Hematopoietic multipotent progenitor cell treated with erythropoietin and hydrocortisone succinate and interleukin-3 and kit ligand, for 17 days (in vitro differentiated cells): ENCODE data around the gene ORC3.
"Not testable (repeated sequence)": the region's sequence is repeated elsewhere in the genome, so short reads cannot be mapped to it uniquely, and the experiment has no call there.

Experiments used
- DNase-seq: peaks from one replicate; pipeline ENCODE4 v3.0.0-alpha.2; 2015; ENCODE audit warnings: low spot score

The ORC3 gene

DNA sequence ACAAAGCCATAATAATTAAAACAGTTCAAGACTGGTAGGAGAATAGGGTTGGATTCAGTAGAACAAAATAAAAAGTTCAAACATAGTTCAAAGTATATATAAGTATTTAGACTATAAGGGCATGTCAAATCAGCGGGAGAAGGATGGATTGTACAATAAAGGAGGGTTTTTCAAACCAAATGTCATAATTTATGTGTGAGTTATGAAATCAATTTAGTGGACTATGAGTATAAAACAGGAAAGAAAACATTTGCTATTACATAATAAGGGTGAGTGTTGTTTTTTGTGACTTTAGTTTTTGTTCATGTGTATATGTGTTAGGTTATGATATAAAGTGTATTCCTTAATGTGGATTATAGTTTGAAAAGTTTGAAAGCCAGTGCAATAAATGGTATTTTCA, 10.6 kb downstream of the ORC3 start:
- no peak for DNase-seq

DNA sequence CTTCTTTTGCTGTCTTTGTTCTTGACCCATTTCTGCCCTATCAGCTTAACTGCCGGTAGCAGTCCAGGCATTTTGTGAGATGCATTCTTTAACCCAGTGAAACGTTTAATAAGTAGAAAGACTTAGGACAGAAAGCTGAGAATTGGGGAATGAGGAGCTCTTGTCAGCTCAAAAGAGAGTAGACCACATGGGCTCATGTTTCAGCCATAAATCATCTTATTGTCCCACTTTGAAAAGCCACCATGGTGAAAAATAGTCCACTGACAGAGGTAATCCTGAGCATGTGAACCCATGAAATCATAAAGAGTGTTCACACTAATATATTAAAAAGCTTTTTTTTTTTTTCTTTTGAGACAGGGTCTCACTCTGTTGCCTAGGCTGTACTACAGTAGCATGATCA, 16.3 kb downstream of the ORC3 start:
- no peak for DNase-seq

DNA sequence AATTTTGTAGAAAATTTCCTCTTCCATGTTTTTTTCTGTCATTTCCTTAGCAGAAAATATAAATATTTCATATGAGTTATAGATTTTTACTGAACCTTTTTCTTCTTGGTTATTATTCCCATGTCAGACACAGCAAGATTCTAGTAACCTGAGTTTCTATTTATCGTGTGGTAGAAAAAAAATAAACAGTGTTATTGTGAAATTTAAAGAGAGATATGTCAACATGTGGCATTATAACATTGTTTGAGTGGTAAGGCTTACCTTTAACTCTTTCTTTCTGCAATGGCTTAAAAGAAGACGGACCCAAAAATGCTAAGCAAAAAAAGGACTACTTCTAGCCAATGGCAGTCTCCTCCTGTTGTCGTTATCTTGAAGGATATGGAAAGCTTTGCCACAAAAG, 18.9 kb downstream of the ORC3 start:
- DNase-seq, result no peak

DNA sequence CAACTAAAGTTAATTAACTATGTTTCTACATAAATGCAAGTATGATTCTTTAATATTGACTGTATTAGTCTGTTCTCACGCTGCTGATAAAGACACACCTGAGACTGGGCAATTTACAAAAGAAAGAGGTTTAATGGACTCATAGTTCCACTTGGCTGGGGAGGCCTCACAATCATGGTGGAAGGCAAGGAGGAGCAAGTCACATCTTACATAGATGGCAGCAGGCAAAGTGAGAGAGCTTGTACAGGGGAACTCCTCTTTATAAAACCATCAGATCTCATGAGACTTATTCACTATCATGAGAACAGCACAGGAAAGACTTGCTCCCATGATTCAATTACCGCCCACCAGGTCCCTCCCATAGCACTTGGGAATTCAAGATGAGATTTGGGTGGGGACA, 23.1 kb downstream of the ORC3 start:
- DNase-seq, result not testable (repeated sequence)

DNA sequence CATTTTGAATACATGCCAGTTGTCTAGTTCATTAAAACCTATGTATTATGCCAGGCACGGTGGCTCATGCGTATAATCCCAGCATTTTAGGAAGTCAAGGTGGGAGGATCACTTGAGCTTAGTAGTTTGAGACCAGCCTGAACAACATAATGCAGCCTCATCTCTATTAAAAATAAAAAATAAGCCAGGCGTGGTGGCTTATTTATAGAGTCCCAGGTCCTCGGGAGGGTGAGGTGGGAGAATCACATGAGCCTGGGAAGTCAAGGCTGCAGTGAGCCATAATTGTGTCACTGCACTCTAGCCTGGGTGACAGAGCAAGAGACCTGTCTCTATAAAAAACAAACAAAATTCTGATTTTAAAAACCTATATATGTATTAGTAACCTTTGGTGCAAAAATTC, 27.5 kb downstream of the ORC3 start:
- DNase-seq, result no peak

DNA sequence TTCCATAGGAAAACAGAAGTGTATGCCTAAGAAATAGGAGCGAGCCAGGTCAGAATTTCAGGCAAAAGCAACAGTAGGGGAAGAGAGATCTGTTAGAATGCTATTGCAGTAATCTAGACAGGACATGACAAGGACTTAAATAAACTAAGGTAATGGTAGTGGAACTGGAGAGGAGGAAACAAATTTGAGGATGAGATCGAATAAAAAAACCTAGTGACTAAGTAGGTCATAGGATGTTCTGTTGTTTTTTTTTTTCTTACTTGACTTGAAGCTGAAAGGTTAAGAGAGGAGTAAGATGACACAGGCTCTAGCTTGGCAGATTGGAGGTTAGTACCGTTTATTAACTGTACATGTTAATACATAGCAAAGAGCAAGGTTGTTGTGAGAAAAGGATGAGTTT, 28.6 kb downstream of the ORC3 start:
- DNase-seq, result no peak

DNA sequence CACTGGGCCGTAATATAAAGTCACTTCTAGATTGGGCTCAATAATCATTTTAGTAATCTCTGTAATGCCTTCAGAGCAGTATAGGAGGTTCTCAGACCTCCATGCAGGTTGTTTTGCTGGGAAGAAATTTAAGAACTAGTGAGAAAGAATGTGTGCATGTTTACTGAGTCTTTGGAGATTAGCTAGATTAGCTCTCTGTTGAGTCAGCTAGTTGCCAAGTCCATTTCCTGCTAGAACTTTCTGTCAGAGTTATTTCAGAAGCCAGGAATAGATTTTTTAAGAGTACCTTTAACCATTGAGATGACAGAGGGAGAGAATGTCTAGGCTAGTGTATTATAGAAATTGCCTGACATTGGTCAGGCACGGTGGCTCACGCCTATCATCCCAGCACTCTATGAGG, 33.3 kb downstream of the ORC3 start:
- no peak for DNase-seq

DNA sequence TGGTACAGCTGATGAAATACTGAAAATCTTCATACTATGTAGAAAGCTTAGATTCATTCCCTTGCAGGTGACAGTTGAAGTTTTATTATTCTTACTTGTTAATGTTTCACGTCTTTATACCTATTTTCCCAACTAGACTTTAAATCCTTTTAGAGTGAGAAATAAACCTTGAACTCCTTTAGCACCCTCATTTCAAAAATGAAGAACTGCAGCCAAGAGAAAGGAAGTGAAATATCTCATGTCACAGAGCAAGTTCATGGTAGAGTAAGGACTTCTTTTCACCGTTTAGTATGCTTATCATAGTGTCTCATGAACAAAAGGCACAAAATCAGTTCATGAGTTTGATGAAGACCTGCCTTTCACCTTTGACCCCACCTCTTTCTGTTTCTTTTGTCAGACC, 38.5 kb downstream of the ORC3 start:
- DNase-seq, result no peak

DNA sequence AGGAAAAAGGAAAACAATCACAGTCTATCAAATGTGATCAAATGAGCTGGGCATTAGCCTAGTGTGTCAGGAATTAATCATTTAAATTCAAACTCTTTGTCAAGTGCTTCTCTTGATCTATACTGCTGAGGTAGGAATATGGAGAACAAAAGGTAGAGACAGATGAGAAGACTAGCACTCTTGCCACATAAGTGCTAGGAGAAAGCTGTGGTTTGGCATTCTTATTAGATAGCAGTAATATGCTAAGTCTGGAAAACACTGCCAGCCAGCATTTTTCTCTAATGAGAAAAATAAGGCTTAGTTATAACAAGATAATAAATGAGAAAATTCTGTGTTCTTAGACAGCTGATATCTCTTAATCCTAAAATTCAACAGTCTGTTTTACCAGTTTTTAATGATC, 38.9 kb downstream of the ORC3 start:
- no peak for DNase-seq

DNA sequence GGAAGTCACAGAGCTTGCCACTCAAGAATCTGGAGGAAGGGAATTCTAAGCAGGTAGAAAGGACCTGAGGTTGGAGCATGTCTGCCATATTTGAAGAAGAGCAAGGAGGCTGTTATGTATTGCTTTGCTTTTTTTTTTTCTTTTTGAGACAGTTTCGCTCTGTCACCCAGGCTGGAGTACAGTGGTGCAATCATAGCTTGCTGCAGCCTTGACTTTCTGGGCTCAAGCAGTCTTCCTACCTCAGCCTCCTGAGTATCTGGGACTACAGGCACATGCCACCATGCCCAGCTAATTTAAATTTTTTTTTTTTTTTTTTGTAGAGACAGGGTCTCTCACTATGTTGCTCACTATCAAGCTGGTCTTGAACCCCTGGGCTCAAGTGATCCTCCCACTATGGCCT, 40.8 kb downstream of the ORC3 start:
- DNase-seq, result no peak

DNA sequence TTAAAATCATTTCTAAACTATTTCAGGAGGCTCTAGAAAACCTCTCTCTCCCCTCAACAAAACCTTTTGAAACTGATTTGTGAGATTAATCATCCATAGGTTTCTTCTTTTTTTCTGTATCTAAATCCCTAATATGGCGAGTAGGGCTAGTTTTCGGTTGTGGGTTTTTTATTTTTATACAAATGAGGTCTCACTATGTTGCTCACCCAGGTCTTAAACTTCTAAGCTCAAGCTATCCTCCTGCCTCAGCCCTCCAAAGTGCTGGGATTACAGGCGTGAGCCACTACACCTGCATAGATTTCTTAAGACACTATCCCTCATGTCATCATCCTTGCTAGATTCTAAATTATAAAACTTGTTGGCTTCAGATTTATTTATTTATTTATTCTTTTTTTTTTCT, 43.9 kb downstream of the ORC3 start:
- no peak for DNase-seq

DNA sequence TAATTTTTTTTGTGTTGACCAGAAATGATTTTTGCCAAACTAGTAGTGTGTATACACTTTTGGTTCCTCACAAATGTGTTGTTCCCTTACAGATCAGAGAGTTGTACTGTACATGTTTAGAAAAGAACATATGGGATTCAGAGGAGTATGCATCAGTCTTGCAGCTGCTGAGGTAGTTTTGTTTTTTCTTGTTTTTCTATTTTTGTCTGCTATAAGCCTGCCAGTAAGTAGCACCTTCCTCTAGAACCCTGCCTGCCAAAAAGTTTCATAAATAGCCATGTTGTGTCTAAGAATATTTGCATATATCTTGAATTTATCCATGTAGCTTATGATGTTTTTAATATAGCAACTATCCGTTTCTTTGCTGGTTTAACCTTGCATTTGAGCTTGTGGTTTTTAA, 46.4 kb downstream of the ORC3 start:
- no peak for DNase-seq

DNA sequence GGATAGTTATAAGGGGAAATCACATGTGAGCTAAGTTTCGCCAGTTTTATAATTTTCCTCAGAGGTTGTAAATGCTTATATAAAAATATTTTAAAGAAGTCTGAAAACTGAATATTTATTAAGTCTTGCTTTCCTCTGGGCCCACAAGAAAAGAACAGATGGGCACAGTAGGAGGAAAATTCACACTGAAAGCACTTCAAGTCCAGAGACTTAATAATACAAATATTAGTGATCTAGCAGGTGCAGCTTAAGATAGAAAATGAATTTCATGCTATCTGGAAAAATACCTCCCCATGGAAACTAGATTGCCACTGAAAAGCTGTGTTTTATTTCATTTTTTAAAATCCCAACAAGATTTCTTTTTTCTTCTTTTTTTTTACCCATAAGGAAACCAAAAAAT, 47.2 kb downstream of the ORC3 start:
- DNase-seq, result no peak

DNA sequence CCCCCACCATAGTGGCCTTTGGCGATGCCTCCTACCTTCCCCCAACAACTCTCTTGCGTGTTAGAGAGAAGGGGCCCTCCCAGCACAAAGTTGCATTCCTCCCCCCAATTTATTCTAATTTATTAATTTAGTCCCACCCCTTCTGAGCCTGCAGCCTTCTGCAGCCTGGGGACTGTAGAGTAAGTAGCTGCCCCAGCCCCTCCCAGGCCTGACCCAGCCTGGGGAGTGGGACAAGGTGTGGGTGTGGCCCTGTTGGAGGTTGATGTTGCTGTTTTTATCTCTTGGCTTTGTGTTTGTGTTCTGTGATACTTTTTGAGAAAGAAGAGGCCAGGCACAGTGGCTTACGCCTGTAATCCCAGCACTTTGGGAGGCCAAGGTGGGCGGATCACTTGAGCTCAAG, 49.4 kb downstream of the ORC3 start:
- DNase-seq, result no peak

DNA sequence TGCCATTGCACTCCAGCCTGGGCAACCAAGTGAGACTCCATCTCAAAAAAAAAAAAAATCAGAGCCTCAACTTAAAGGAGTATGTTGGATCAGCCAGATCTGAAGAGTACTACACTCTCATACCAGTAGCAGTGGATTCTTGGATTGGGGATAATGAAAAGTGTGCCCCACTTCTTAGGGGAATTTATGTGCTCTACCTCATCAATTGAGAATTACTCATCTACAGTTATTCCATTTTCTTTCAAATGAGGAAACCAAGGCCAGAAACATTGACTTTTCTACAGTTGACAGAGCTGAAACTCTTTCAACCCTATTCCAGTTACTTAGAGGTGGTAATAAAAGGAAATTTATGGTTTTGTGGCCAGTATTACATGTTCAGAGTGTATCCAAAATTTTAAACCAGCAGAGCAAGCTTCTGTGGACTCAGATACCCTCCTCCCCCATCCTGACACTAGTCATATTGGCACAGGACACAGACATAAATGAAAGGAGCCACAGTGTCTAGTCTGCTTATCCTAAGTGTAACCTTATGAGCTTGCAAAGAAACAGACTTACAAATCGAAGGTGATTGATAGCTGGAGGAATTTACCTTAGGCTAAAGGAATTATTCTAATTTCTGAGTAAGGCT, 51.2 kb downstream of the ORC3 start:
- DNase-seq, result no peak

DNA sequence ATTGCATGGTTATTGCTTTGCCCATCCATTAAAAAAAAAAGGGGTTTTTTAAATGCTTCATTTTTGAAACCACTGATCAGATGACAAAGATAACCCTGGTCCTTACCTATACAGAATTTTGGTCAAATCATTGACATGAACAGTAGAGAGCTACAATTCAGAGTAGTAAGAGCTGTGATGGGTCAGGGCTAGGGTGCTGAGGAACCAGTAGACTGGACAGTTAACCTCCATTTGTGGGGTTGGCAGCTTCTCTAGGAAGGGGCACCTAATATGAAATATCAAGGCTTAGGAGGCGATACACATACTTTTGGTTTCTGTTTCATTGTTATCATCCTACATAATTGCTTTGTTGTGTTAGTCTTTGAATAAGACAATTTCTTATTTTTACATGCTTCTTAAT, 55.1 kb downstream of the ORC3 start:
- no peak for DNase-seq

DNA sequence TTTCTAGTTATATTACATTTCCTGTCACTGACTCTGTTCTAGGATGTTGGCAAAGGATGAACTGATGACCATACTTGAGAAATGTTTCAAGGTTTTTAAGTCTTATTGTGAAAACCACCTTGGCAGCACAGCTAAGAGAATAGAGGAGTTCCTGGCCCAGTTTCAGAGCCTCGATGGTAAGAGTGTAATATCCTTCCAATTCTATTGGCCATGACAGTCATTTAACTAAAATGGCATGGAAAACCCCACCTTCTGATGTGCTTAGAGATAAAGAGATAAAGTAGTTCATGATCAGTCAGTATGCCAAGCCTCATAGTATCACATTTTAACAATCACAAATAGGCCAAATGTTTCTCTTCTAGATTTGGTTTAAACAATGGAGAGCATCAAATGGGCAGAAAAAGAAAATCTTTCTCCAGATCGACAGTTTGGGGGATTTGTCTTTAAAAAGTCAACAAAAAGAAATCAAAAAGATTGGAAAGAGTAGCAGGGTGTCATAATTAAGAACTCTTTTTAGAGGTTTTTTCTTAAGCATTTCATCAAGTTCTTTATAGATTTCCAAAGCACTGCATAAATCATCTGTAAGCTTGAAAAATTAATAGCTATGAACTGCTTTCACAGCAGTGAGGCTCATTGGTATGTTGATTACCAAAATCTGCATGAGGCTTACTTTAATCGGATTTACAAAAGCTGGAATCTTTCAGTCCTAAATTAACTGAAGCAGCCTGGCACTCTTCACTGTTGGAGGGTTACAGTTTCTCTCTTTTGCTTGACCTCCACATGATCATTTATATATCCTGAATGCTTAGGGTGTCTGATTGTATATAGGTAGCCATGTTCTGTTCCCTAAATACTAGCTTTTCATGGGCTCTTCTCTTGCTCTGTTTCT, 63.4 kb downstream of the ORC3 start:
- no peak for DNase-seq

DNA sequence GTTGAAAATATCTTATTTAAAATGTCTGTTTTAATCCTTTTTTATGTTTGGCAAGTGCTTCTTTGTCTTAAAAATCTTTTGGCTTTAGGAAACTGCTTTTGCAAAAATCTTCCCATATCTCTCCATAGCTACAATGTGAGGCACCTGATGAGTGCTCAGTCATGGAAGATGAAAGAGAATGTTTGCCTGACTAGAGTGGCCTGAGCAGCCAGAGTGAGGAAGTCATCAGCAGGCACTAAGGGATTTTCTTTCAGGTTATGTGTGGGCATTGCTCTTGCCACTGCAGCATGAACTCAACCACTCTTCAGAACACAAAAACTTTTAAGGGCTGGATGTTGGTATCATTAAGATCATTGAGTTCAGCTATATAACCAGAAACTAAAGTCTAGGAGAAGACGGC, 64.2 kb downstream of the ORC3 start:
- no peak for DNase-seq

DNA sequence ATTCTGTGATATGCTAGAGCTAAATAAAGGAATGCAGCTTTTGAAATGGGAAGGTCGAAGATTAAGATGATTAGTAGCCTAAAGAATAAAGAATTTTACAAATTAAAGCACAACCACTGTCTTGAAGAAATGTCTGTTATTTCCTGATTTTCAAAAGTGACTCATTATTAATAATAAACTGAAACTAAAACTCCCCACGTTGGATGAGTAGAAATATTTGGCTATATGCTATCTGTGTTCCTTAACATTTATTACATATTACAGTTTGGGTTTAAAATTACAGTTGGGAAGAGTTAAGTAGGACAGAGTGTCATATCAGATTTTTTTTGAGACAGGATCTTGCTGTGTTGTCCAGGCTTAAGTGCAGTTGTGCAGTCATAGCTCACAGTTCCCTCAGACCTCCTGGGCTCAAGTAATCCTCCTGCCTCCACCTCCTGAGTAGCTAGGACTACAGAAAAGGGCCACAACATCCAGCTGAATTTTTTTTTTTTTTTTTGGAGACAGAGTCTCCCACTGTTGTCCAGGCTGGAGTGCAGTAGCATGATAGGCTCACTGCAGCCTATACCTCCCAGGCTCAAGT, 65.0 kb downstream of the ORC3 start:
- no peak for DNase-seq

DNA sequence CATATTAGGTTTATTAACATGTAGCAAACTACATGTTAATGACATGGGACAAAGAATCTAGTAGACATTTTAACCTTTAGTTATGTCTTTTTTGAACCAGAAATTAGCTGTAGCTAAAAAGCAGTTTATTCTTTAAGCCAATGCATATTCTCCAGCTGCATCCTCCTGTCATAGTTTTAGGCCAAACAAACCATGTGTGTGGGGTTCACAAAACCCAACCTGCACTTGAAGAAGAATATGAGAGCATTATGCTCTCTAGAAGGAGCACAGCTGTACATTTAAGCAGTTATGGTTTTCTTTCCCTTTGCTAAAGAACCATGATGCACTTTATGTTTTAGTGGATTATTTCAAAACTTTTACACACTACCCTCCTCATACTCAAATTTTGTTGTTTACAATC, 65.9 kb downstream of the ORC3 start:
- no peak for DNase-seq

DNA sequence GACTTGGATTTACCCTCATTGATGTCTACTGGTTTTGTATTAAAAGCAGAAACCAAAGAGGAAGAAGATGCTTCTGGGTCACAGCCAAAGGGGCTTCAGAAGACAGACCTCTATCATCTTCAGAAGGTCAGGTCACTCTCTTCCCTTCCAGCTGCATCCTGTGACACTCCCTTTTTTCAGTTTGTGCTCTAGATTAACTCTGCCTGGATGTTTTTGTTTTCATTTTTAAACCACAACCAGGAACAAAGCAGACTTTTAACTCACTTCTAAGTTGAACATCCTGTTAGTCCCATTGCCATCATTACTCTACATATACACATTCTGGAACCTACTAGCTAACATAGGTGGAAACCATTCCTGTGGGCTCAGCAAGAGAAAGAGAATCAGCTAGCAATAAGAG, 66.9 kb downstream of the ORC3 start:
- no peak for DNase-seq

DNA sequence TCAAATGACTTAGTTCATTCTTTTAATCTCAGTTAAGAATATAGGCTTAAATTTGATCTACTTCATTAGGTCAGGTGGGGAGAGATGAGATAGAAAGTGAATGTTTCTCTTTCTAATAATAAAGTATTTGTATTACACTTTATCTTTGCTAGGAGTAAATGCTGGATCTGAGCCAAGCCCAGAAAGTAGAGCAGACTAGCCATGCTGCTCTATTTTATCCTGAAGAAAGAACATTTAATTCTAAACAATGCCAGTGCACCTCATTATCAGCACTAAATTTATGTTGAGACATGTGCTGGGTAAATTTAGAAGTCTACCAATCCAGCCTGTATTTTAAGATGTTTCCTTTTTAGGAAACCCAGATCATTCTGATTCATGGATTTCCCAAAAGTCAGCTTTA, 68.6 kb downstream of the ORC3 start:
- DNase-seq, result no peak

DNA sequence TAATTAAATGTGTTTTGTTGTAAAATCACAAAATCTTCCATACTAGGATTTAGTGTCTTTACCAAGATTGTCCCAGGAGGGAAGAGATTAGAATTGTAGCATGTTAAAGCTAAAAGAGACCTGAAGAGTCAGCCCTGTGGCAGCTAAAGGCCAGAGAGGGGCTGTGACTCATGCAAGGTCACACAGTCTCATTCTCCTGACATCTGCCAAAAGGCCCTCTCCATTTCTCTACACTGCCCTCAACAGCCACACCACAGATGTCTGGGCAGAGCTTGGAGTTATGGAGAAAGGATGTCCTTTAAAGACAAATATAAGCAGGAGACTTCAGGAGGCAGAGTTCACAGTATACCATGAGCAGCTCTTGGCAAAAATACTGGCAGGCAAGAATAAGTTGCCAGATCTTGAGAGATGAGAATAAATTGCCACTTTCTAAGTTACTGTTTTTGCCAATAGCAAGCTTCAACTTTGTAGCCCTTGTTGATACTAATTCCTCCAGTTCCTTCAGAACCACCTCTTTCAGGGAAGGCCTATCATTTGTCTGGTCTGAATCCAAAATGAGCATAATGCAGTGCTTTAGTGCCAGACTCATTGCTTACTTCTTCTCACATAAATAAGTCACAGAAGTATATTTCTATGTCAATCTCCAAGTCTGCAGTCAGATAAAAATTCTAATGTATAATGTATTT, 70.4 kb downstream of the ORC3 start:
- no peak for DNase-seq
